ENCODE results near the gene LMX1B.

LMX1B gene

GRCh38 chr9:126663661-126664072 lies 49.9 kb downstream of the LMX1B start:
- H3K4me3 ChIP-seq (ENCODE audit: low read depth, low read length) = no peak overlapping the region
- no peak for DNase-seq (ENCODE audit: low read depth)
- TF ChIP-seq CTCF (IDR thresholded peaks at IDR 0.05; ENCODE audit: low read depth, low read length) = no peak
- TF ChIP-seq POLR2A (IDR thresholded peaks at IDR 0.05; ENCODE audit: extremely low read depth, insufficient read length) = no peak
- no peak for TF ChIP-seq MAX (IDR thresholded peaks at IDR 0.05; ENCODE audit: low read depth, low read length)
- no peak for TF ChIP-seq MYC (IDR thresholded peaks at IDR 0.05; ENCODE audit: low read depth, low read length)

GRCh38 chr9:126664900-126665643 lies 51.3 kb downstream of the LMX1B start:
- no peak overlapping the region for H3K4me3 ChIP-seq (ENCODE audit: low read depth, low read length)
- TF ChIP-seq CTCF (IDR thresholded peaks at IDR 0.05; ENCODE audit: low read depth, low read length) (no peak), MAX (IDR thresholded peaks at IDR 0.05; ENCODE audit: low read depth, low read length) (no peak), MYC (IDR thresholded peaks at IDR 0.05; ENCODE audit: low read depth, low read length) (no peak), POLR2A (IDR thresholded peaks at IDR 0.05; ENCODE audit: extremely low read depth, insufficient read length) (no peak)
- no peak for DNase-seq (ENCODE audit: low read depth)

GRCh38 chr9:126665644-126666035 lies 51.9 kb downstream of the LMX1B start:
- no peak for DNase-seq (ENCODE audit: low read depth)
- TF ChIP-seq POLR2A (IDR thresholded peaks at IDR 0.05; ENCODE audit: extremely low read depth, insufficient read length) (no peak), CTCF (IDR thresholded peaks at IDR 0.05; ENCODE audit: low read depth, low read length) (no peak), MAX (IDR thresholded peaks at IDR 0.05; ENCODE audit: low read depth, low read length) (no peak), MYC (IDR thresholded peaks at IDR 0.05; ENCODE audit: low read depth, low read length) (no peak)
- no peak overlapping the region for H3K4me3 ChIP-seq (ENCODE audit: low read depth, low read length)

- DNase-seq (ENCODE audit: low read depth) = no peak
- no peak for TF ChIP-seq MAX (IDR thresholded peaks at IDR 0.05; ENCODE audit: low read depth, low read length)
- no peak for TF ChIP-seq POLR2A (IDR thresholded peaks at IDR 0.05; ENCODE audit: extremely low read depth, insufficient read length)
- no peak for TF ChIP-seq CTCF (IDR thresholded peaks at IDR 0.05; ENCODE audit: low read depth, low read length)
- no peak for TF ChIP-seq MYC (IDR thresholded peaks at IDR 0.05; ENCODE audit: low read depth, low read length)
- no peak overlapping the region for H3K4me3 ChIP-seq (ENCODE audit: low read depth, low read length)
These were observed 52.6 kb downstream of the LMX1B start for GRCh38 chr9:126666155-126666803.

- no peak for TF ChIP-seq CTCF (IDR thresholded peaks at IDR 0.05; ENCODE audit: low read depth, low read length)
- no peak for TF ChIP-seq MAX (IDR thresholded peaks at IDR 0.05; ENCODE audit: low read depth, low read length)
- no peak overlapping the region for H3K4me3 ChIP-seq (ENCODE audit: low read depth, low read length)
- no peak for DNase-seq (ENCODE audit: low read depth)
These were observed 53.7 kb downstream of the LMX1B start for GRCh38 chr9:126667190-126668055.
